Stimulated activated CD8-positive, alpha-beta memory T cell treated with anti-CD3 and anti-CD28 coated beads, Interleukin-12 subunit alpha, Interleukin-12 subunit beta, amount 100 ng/mL, for 24 hours (primary cell): Measurements from ENCODE around the gene DSC1.
"Not testable (repeated sequence)": the region's sequence is repeated elsewhere in the genome, so short reads cannot be mapped to it uniquely, and the experiment has no call there.

ENCODE experiments used
- DNase-seq: peaks from one replicate; pipeline ENCODE4 v3.0.0-alpha.2; 2020; ENCODE audit errors: extremely low read depth

The DSC1 gene

GRCh38 chr18:31176531-31176930, 13.9 kb upstream of the DSC1 start:
- DNase-seq, result no peak

GRCh38 chr18:31171144-31171839, 8.6 kb upstream of the DSC1 start:
- DNase-seq, result no peak

- DNase-seq, result no peak
Measured at GRCh38 chr18:31170335-31170734, 7.7 kb upstream of the DSC1 start.

GRCh38 chr18:31162419-31162793, 250 bp downstream of the DSC1 start:
- no peak for DNase-seq

- no peak for DNase-seq
Measured at GRCh38 chr18:31161757-31162418, 768 bp downstream of the DSC1 start.

GRCh38 chr18:31156821-31157763, 5.6 kb downstream of the DSC1 start:
- DNase-seq, result no peak

- no peak for DNase-seq
Measured at GRCh38 chr18:31155498-31155897, 7.2 kb downstream of the DSC1 start.

GRCh38 chr18:31154181-31154580, 8.5 kb downstream of the DSC1 start:
- no peak for DNase-seq

- DNase-seq, result no peak
Measured at GRCh38 chr18:31149351-31149750, 13.3 kb downstream of the DSC1 start.

- no peak for DNase-seq
Measured at GRCh38 chr18:31148600-31148999, 14.1 kb downstream of the DSC1 start.

- no peak for DNase-seq
Measured at GRCh38 chr18:31146809-31147208, 15.8 kb downstream of the DSC1 start.

- no peak for DNase-seq
Measured at GRCh38 chr18:31143025-31143424, 19.6 kb downstream of the DSC1 start.

GRCh38 chr18:31138709-31139108, 23.9 kb downstream of the DSC1 start:
- no peak for DNase-seq

GRCh38 chr18:31134988-31135529, 27.6 kb downstream of the DSC1 start:
- DNase-seq, result no peak

- DNase-seq, result no peak
Measured at GRCh38 chr18:31129398-31130115, 33.1 kb downstream of the DSC1 start.

- DNase-seq, result no peak
Measured at GRCh38 chr18:31125878-31126277, 36.8 kb downstream of the DSC1 start.

GRCh38 chr18:31123125-31123524, 39.5 kb downstream of the DSC1 start:
- not testable (repeated sequence) for DNase-seq

- no peak for DNase-seq
Measured at GRCh38 chr18:31120594-31120993, 42.1 kb downstream of the DSC1 start.

GRCh38 chr18:31116853-31117595, 45.6 kb downstream of the DSC1 start:
- no peak for DNase-seq

- DNase-seq, result no peak
Measured at GRCh38 chr18:31112804-31113203, 49.9 kb downstream of the DSC1 start.

GRCh38 chr18:31105733-31106132, 56.9 kb downstream of the DSC1 start:
- DNase-seq, result no peak
